Mesendoderm (in vitro differentiated cells): ENCODE measurements around the gene MRPS10.
"Not testable (repeated sequence)": the region's sequence is repeated elsewhere in the genome, so short reads cannot be mapped to it uniquely, and the experiment has no call there.

Experiments used
- DNase-seq: peaks from one replicate; pipeline ENCODE4 v3.0.0; 2013
- H2AK5ac ChIP-seq: 2 replicates; pipeline ENCODE4 v1.6.1; 2013; ENCODE audit warnings: low read length, inconsistent platforms
- H2BK120ac ChIP-seq: 2 replicates; pipeline ENCODE4 v1.6.1; 2013; ENCODE audit warnings: low read depth, mild to moderate bottlenecking, low read length, moderate library complexity, mixed read lengths
- H2BK15ac ChIP-seq: replicated peaks from 2 replicates; pipeline ENCODE4 v1.6.1; 2013; ENCODE audit warnings: low read depth, mild to moderate bottlenecking, moderate library complexity
- H2BK5ac ChIP-seq: 2 replicates; pipeline ENCODE4 v1.6.1; 2013; ENCODE audit warnings: low read length, inconsistent platforms
- H3K18ac ChIP-seq: 2 replicates; pipeline ENCODE4 v1.6.1; 2013; ENCODE audit warnings: mild to moderate bottlenecking, low read length, mixed read lengths
- H3K23ac ChIP-seq: one replicate; pipeline ENCODE4 v1.6.1; 2013; ENCODE audit warnings: low read length
- H3K27ac ChIP-seq: 2 replicates; pipeline ENCODE4 v1.5.1; 2013; ENCODE audit warnings: low read depth, mild to moderate bottlenecking, inconsistent platforms, low read length, moderate library complexity
- H3K27me3 ChIP-seq: 2 replicates; pipeline ENCODE4 v1.6.1; 2013; ENCODE audit warnings: low read length, control low read depth, mild to moderate bottlenecking, inconsistent platforms; ENCODE audit not compliant: insufficient read depth, poor library complexity
- H3K36me3 ChIP-seq: 2 replicates; pipeline ENCODE4 v1.6.1; 2013; ENCODE audit warnings: low read length, inconsistent platforms; ENCODE audit not compliant: control insufficient read depth, insufficient read depth
- H3K4ac ChIP-seq: one replicate; pipeline ENCODE4 v1.6.1; 2013; ENCODE audit warnings: low read depth, mild to moderate bottlenecking, low read length, moderate library complexity
- H3K4me1 ChIP-seq: 2 replicates; pipeline ENCODE4 v1.6.1; 2013; ENCODE audit warnings: low read depth, low read length, inconsistent platforms; ENCODE audit not compliant: control insufficient read depth
- H3K4me2 ChIP-seq: 2 replicates; pipeline ENCODE4 v1.6.1; 2013; ENCODE audit warnings: low read length
- H3K4me3 ChIP-seq: 2 replicates; pipeline ENCODE4 v1.5.1; 2013; ENCODE audit warnings: mild to moderate bottlenecking, low read length
- H3K56ac ChIP-seq: one replicate; pipeline ENCODE4 v1.6.1; 2013; ENCODE audit warnings: low read length
- H3K79me1 ChIP-seq: 2 replicates; pipeline ENCODE4 v1.6.1; 2013; ENCODE audit warnings: low read length, inconsistent platforms
- H3K79me2 ChIP-seq: 2 replicates; pipeline ENCODE4 v1.6.1; 2013; ENCODE audit warnings: mild to moderate bottlenecking, low read length; ENCODE audit not compliant: control insufficient read depth, insufficient read depth
- H3K9ac ChIP-seq: 2 replicates; pipeline ENCODE4 v1.6.1; 2013; ENCODE audit warnings: low read length, inconsistent platforms
- H4K5ac ChIP-seq: one replicate; pipeline ENCODE4 v1.6.1; 2013; ENCODE audit warnings: low read length
- H4K8ac ChIP-seq: one replicate; pipeline ENCODE4 v1.6.1; 2013; ENCODE audit warnings: low read depth, mild to moderate bottlenecking, control low read depth, low read length, moderate library complexity
- WGBS: extraction: QIAGEN DNeasy Blood & Tissue Kit; methylation state at CpG from one replicate; pipeline ENCODE4 v1.1.7; 2013; ENCODE audit warnings: low lambda C conversion rate, missing lambda C conversion rate; ENCODE audit not compliant: insufficient coverage; ENCODE audit errors: extremely low coverage; 5-methylcytosine and 5-hydroxymethylcytosine counted together

The MRPS10 gene

DNA sequence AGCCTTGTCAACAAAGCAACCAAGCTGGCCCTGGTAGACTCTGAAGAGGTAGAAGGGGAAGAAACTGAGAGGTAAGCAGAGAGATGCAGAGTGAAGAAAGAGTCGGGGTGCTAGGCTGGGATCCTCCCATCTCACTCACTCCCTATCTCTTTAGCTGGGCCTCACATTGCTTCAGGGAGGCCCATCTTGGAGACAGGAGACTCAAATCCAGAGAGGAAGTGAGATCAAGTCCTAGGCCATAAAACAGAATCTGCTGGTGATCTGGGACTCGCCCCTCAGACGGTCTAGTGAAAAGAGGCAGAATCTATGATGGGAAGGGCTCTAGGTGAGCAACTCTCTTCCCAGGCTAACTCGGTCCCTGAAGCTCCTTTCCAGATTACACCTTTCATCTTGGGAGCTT, 22.2 kb downstream of the MRPS10 start:
- H4K5ac ChIP-seq: no peak overlapping the region
- no peaks in the 10 kb centered on the region for H3K79me2 ChIP-seq
- no peaks in the 10 kb centered on the region for H3K36me3 ChIP-seq
- H3K56ac ChIP-seq: no peak overlapping the region
- H3K23ac ChIP-seq: no peak overlapping the region
- no peak overlapping the region for H3K4ac ChIP-seq
- H4K8ac ChIP-seq: no peak overlapping the region
- no peak for DNase-seq
- no peaks in the 10 kb centered on the region for H3K4me1 ChIP-seq
- no CpG with 5 or more reads among the region's 4 CpGs for WGBS
- H3K9ac ChIP-seq: no peak overlapping the region
- no peak overlapping the region for H2BK120ac ChIP-seq
- no peak overlapping the region for H2AK5ac ChIP-seq
- no peak overlapping the region for H3K18ac ChIP-seq
- no peak overlapping the region for H3K27ac ChIP-seq
- no peak overlapping the region for H2BK15ac ChIP-seq
- H3K79me1 ChIP-seq: no peaks in the 10 kb centered on the region
- no peak overlapping the region for H3K4me3 ChIP-seq
- H3K27me3 ChIP-seq: no peaks in the 10 kb centered on the region
- no peak overlapping the region for H2BK5ac ChIP-seq
- H3K4me2 ChIP-seq: no peak overlapping the region

DNA sequence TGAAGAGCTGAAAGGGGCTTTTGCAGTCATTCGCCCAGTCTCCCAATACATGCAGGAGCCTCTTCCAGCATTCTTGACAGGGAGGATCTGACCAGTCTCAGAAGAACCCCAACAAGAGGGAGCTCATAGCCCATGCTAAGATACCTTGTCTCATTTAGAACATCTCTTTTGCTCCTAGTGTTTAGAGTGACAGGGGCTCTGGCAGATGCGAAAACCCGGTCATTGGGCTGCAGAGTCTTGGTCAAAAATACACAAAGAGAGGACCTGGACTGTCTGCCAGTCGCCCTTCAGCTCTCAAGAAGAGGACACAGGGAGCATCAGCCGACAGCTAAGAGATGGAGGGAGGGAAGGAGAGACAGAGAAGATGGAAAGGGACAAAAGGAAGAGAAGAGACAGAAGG, 23.6 kb downstream of the MRPS10 start:
- no CpG with 5 or more reads among the region's 5 CpGs for WGBS
- H4K5ac ChIP-seq: no peak overlapping the region
- no peak for DNase-seq

GRCh38 chr6:42193491-42193894, 24.2 kb downstream of the MRPS10 start:
- H4K5ac ChIP-seq: no peak overlapping the region
- H3K79me1 ChIP-seq: no peaks in the 10 kb centered on the region
- no peaks in the 10 kb centered on the region for H3K36me3 ChIP-seq
- no peak overlapping the region for H3K4ac ChIP-seq
- no peak overlapping the region for H2BK120ac ChIP-seq
- H3K18ac ChIP-seq: no peak overlapping the region
- no peak overlapping the region for H3K27ac ChIP-seq
- no peak overlapping the region for H3K23ac ChIP-seq
- H3K4me3 ChIP-seq: no peak overlapping the region
- H3K4me1 ChIP-seq: no peaks in the 10 kb centered on the region
- H2AK5ac ChIP-seq: no peak overlapping the region
- H3K4me2 ChIP-seq: no peak overlapping the region
- H3K79me2 ChIP-seq: no peaks in the 10 kb centered on the region
- no peak overlapping the region for H2BK5ac ChIP-seq
- no peak overlapping the region for H2BK15ac ChIP-seq
- H3K9ac ChIP-seq: no peak overlapping the region
- no CpG with 5 or more reads among the region's 8 CpGs for WGBS
- peak; percentile 51 for DNase-seq
- H3K56ac ChIP-seq: no peak overlapping the region
- no peak overlapping the region for H4K8ac ChIP-seq
- H3K27me3 ChIP-seq: no peaks in the 10 kb centered on the region

More for the DNA sequence above, 23.6 kb downstream of the MRPS10 start:
- Histone ChIP-seq H3K4me3 (no peak overlapping the region), H3K4me2 (no peak overlapping the region), H4K8ac (no peak overlapping the region), H3K79me2 (no peaks in the 10 kb centered on the region), H3K18ac (no peak overlapping the region), H3K36me3 (no peaks in the 10 kb centered on the region), H3K4me1 (no peaks in the 10 kb centered on the region), H2BK15ac (no peak overlapping the region), H3K56ac (no peak overlapping the region), H3K9ac (no peak overlapping the region), H2BK5ac (no peak overlapping the region), H3K27ac (no peak overlapping the region), H3K4ac (no peak overlapping the region), H2AK5ac (no peak overlapping the region), H3K27me3 (no peaks in the 10 kb centered on the region), H2BK120ac (no peak overlapping the region), H3K23ac (no peak overlapping the region), H3K79me1 (no peaks in the 10 kb centered on the region)

DNA sequence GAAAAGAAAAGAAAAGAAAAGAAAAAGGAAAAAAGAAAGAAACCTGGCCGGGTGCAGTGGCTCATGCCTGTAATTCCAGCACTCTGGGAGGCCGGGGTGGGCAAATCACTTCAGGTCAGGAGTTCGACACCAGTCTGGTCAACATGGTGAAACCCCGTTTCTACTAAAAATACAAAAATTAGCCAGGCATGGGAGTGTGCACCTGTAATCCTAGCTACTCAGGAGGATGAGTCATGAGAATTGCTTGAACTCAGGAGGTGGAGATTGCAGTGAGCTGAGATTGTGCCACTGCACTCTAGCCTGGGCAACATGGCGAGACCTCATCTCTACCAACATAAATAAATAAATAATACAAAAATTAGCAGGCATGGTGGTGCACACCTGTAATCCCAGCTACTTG, 25.3 kb downstream of the MRPS10 start:
- H3K4me3 ChIP-seq, H3K4me1 ChIP-seq: not testable (repeated sequence)
- no CpG with 5 or more reads among the region's 5 CpGs for WGBS

DNA sequence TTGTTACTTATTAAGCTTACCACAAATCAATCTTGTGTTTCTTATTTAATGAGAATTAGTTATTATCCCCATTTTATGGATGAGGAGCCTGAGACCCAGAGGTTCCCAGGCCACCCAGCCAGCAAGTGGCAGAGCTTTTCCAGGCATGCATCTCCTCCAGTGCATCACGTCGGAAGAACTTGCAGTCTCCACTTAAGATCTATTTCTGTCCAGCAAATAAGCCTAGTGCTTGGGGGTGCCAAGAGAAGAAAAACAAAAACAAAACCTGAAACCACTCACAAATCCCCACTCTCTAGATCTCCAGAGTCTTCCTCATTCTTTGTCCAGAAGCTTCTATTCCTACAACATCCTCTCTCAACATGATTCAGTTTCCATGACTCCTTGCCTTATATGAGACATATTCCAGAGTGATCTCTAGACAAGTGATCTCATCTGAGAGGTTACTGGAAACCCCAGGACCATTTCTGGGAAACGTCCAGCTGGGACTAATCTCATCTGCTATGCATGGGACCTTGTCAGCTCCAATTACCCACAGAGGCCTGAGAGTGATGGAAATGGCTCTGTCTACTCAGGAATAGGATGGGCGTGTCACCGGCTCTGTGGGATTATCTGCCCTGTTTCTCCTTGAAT, 27.0 kb downstream of the MRPS10 start:
- no peaks in the 10 kb centered on the region for H3K79me2 ChIP-seq
- no peak overlapping the region for H3K9ac ChIP-seq
- no peak overlapping the region for H3K23ac ChIP-seq
- H4K5ac ChIP-seq: no peak overlapping the region
- DNase-seq: no peak
- H3K4me1 ChIP-seq: no peaks in the 10 kb centered on the region
- no peak overlapping the region for H2AK5ac ChIP-seq
- no peak overlapping the region for H3K4me3 ChIP-seq
- H3K27me3 ChIP-seq: no peaks in the 10 kb centered on the region
- WGBS: no CpG with 5 or more reads among the region's 5 CpGs
- no peaks in the 10 kb centered on the region for H3K79me1 ChIP-seq
- no peaks in the 10 kb centered on the region for H3K36me3 ChIP-seq
- no peak overlapping the region for H2BK5ac ChIP-seq
- no peak overlapping the region for H3K4ac ChIP-seq
- H2BK15ac ChIP-seq: no peak overlapping the region
- no peak overlapping the region for H2BK120ac ChIP-seq
- no peak overlapping the region for H3K18ac ChIP-seq
- H3K4me2 ChIP-seq: no peak overlapping the region
- no peak overlapping the region for H3K56ac ChIP-seq
- H3K27ac ChIP-seq: no peak overlapping the region
- H4K8ac ChIP-seq: no peak overlapping the region

More for the DNA sequence above, 25.3 kb downstream of the MRPS10 start:
- H2BK5ac ChIP-seq, H3K27me3 ChIP-seq, H3K9ac ChIP-seq, H2BK15ac ChIP-seq, H3K4ac ChIP-seq, H4K8ac ChIP-seq, H3K79me1 ChIP-seq, H3K56ac ChIP-seq, H3K23ac ChIP-seq, H2BK120ac ChIP-seq, H2AK5ac ChIP-seq, H3K18ac ChIP-seq, H3K79me2 ChIP-seq, H4K5ac ChIP-seq, H3K27ac ChIP-seq, H3K4me2 ChIP-seq, DNase-seq, H3K36me3 ChIP-seq: not testable (repeated sequence)

DNA sequence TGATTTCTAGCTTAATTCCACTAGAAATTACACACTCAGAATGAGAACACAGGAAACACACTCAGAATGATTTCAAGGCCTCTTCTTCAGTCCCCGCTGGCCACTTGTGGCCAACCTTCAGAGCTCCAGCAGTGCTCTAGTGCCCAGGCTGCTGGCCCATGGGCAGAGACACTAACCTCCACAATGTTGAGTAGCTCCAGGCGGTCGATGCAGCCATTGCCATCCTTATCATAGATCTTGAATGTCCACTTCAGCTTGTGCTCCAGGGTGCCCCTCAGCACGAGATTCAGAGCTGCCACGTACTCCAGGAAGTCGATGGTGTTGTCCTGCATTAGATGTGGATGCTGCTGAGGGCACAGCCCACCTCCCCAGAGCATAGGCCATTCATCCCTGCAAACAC, 29.3 kb downstream of the MRPS10 start:
- Histone ChIP-seq H3K18ac (no peak overlapping the region), H3K4me1 (no peaks in the 10 kb centered on the region), H2BK5ac (no peak overlapping the region), H3K27me3 (no peaks in the 10 kb centered on the region), H3K79me2 (no peaks in the 10 kb centered on the region), H3K27ac (no peak overlapping the region), H2BK15ac (no peak overlapping the region), H2AK5ac (no peak overlapping the region), H4K5ac (no peak overlapping the region), H3K4ac (no peak overlapping the region), H3K56ac (no peak overlapping the region), H3K4me2 (no peak overlapping the region), H3K23ac (no peak overlapping the region), H3K4me3 (no peak overlapping the region), H3K36me3 (no peaks in the 10 kb centered on the region), H3K9ac (no peak overlapping the region), H3K79me1 (no peaks in the 10 kb centered on the region), H4K8ac (no peak overlapping the region), H2BK120ac (no peak overlapping the region)
- WGBS: no CpG with 5 or more reads among the region's 6 CpGs
- no peak for DNase-seq
